Measurements from ENCODE around the gene NSMF. TPM values are rescaled to one million over a fixed set of nuclear protein-coding genes. Genes with fewer than 3 reads are reported as not detected.
A peak's percentile ranks its signal among the peaks of the same experiment; 100 is the strongest.

The NSMF gene
- total and polyA plus RNA-seq, 2 donors (not counting 1 experiment from before 2014, with no cell fraction given): 28.7 to 59.4 TPM

- H2AFZ ChIP-seq (ENCODE audit: insufficient read depth, low read depth, low read length, poor library complexity, severe bottlenecking): no peak overlapping the region
- H3K4me3 Mint-ChIP-seq: peak overlapping the region; percentile 79
- 13% methylated on average over 1 of the region's 7 CpGs for WGBS (ENCODE audit: insufficient coverage)
- intact Hi-C loops (cut with micrococcal nuclease): loop anchor here (1.0 kb wide), 1 partner anchor 19 kb away; the partner anchor contains the start of genes EXD3 and NOXA1
- H3K27me3 Mint-ChIP-seq: peaks cover 11% of the 10 kb centered on the region
- POLR2A ChIA-PET: interaction anchor here (0.6 to 0.9 kb wide), 3 partner anchors 15 to 155 kb away, joined by 4 to 6 read pairs (median 5); partner anchors contain the start of genes EXD3 and NOXA1
- no peaks in the 10 kb centered on the region for H3K36me3 ChIP-seq (replicated peaks in 1 of 2; ENCODE audit: control extremely low read depth in 1 of 2, control insufficient read depth in 1 of 2, extremely low read depth in 1 of 2, insufficient read depth in 2 of 2, low read length in 1 of 2)
- H3K79me2 ChIP-seq (ENCODE audit: control insufficient read depth, insufficient read depth, low read length): no peaks in the 10 kb centered on the region
- no peaks in the 10 kb centered on the region for H4K20me1 ChIP-seq (ENCODE audit: control insufficient read depth, insufficient read depth, low read length, poor library complexity, severe bottlenecking)
- peaks cover 0 to 3% (median 0%) of the 10 kb centered on the region in 3 donors for H3K9me3 ChIP-seq (ENCODE audit: control extremely low read depth in 1 of 3, control insufficient read depth in 2 of 3, insufficient read depth in 1 of 3, low read length in 2 of 3)
- TF ChIP-seq, protein P1, sequence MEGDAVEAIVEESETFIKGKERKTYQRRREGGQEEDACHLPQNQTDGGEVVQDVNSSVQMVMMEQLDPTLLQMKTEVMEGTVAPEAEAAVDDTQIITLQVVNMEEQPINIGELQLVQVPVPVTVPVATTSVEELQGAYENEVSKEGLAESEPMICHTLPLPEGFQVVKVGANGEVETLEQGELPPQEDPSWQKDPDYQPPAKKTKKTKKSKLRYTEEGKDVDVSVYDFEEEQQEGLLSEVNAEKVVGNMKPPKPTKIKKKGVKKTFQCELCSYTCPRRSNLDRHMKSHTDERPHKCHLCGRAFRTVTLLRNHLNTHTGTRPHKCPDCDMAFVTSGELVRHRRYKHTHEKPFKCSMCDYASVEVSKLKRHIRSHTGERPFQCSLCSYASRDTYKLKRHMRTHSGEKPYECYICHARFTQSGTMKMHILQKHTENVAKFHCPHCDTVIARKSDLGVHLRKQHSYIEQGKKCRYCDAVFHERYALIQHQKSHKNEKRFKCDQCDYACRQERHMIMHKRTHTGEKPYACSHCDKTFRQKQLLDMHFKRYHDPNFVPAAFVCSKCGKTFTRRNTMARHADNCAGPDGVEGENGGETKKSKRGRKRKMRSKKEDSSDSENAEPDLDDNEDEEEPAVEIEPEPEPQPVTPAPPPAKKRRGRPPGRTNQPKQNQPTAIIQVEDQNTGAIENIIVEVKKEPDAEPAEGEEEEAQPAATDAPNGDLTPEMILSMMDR (IDR thresholded peaks at IDR 0.05): no peak
- no peak for TF ChIP-seq EZH2 (IDR thresholded peaks at IDR 0.05; ENCODE audit: borderline replicate concordance, insufficient read depth, low read depth, low read length, poor library complexity, severe bottlenecking)
- no peaks in the 10 kb centered on the region for H3K9me3 Mint-ChIP-seq (ENCODE audit: insufficient read depth)
- H3K27ac ChIP-seq (ENCODE audit: low read length in 2 of 2): no peak overlapping the region
- no peak overlapping the region for H3K4me3 ChIP-seq (ENCODE audit: control extremely low read depth in 1 of 5, extremely low read depth in 1 of 5, insufficient read depth in 1 of 5, low read depth in 2 of 5, low read length in 4 of 5)
- DNase-seq (no peak), ATAC-seq (ENCODE audit: low read depth) (no peak)
- peaks cover 0 to 20% (median 7%) of the 10 kb centered on the region in 4 experiments for H3K27me3 ChIP-seq (replicated peaks in 1 of 4; ENCODE audit: control extremely low read depth in 1 of 4, control insufficient read depth in 3 of 4, insufficient read depth in 4 of 4, low read length in 3 of 4)
- H3K9ac ChIP-seq (ENCODE audit: low read length): no peak overlapping the region
- CTCF ChIA-PET: interaction anchor here (0.6 to 3.3 kb wide), 4 partner anchors 14 to 29 kb away, joined by 3 to 23 read pairs (median 4); partner anchors contain the start of genes EXD3 and NOXA1
- H3K4me1 ChIP-seq (ENCODE audit: control insufficient read depth in 2 of 2, insufficient read depth in 2 of 2, low read length in 2 of 2): peaks cover 7 to 18% of the 10 kb centered on the region in 2 donors
- peaks cover 8% of the 10 kb centered on the region for H3K4me1 Mint-ChIP-seq
- peak overlapping the region; percentile 88 for H3K4me2 ChIP-seq (replicated peaks; ENCODE audit: low read depth, low read length, poor library complexity, severe bottlenecking)
- H3K27ac Mint-ChIP-seq: no peak overlapping the region
Observed at GRCh38 chr9:137441935-137442321, 17.2 kb downstream of the NSMF start.

DNA sequence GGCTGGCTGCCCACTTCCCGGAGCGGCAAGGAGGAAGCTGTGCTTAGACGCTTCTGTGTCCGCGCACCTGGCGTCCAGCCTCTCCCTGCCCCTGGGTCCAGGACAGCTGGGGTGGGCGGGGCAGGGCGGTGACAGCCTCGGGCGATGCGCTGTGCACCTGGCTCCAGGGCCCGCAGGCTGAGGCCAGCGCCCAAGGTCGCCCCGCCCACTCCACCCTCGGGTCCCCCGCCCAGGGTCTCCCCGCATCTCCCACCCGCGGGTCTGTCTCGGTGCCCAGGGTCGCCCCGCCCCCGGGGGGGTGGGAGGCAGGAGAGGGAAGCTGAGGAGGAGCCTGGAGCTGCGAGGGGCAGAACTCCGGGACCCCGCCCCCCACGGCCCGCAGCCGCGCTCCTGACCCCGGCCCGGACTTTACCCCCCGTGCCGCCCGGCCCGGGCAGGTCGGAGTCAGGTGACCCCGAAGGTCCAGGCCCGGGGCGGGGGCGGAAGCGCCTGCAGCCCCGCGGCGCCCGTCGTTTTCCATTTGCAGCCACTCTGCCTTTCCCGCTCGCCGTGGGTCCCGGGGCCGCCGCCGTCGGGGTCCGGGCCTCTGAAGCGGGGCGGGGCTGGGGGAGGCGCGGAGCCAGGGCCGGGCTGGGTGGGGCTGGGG, 17.7 kb downstream of the NSMF start, which contains the start of gene ENTPD8:
ENTPD8 (minus strand) TSS at position 69 of the 646 bp plus-strand sequence. CDS start 3,072 bp downstream, outside the sequence.
- Histone ChIP-seq H3K9me3 (ENCODE audit: control extremely low read depth in 1 of 3, control insufficient read depth in 2 of 3, insufficient read depth in 1 of 3, low read length in 2 of 3) (peaks cover 0 to 3% (median 0%) of the 10 kb centered on the region in 3 donors), H3K79me2 (ENCODE audit: control insufficient read depth, insufficient read depth, low read length) (no peaks in the 10 kb centered on the region), H3K4me1 (ENCODE audit: control insufficient read depth in 2 of 2, insufficient read depth in 2 of 2, low read length in 2 of 2) (peaks cover 7 to 18% of the 10 kb centered on the region in 2 donors), H3K36me3 (replicated peaks in 1 of 2; ENCODE audit: control extremely low read depth in 1 of 2, control insufficient read depth in 1 of 2, extremely low read depth in 1 of 2, insufficient read depth in 2 of 2, low read length in 1 of 2) (no peaks in the 10 kb centered on the region), H2AFZ (ENCODE audit: insufficient read depth, low read depth, low read length, poor library complexity, severe bottlenecking) (peak within 1 kb of the TSS; percentile 51), H3K27me3 (replicated peaks in 1 of 4; ENCODE audit: control extremely low read depth in 1 of 4, control insufficient read depth in 3 of 4, insufficient read depth in 4 of 4, low read length in 3 of 4) (peaks cover 0 to 20% (median 7%) of the 10 kb centered on the region in 4 experiments), H3K4me3 (ENCODE audit: control extremely low read depth in 1 of 5, extremely low read depth in 1 of 5, insufficient read depth in 1 of 5, low read depth in 2 of 5, low read length in 4 of 5) (peak within 1 kb of the TSS in 3 of 5 experiments; percentile 39 to 46 (median 42)), H3K9ac (ENCODE audit: low read length) (peak within 1 kb of the TSS; percentile 53), H3K4me2 (replicated peaks; ENCODE audit: low read depth, low read length, poor library complexity, severe bottlenecking) (peak within 1 kb of the TSS; percentile 88), H4K20me1 (ENCODE audit: control insufficient read depth, insufficient read depth, low read length, poor library complexity, severe bottlenecking) (no peaks in the 10 kb centered on the region), H3K27ac (ENCODE audit: low read length in 2 of 2) (no peak within 1 kb of the TSS)
- ChIA-PET POLR2A (interaction anchor here (0.6 to 0.9 kb wide), 2 partner anchors 14 to 18 kb away, joined by 5 to 6 read pairs; partner anchors contain the start of genes EXD3 and NOXA1), CTCF (interaction anchor here (0.6 to 3.3 kb wide), 4 partner anchors 13 to 29 kb away, joined by 3 to 23 read pairs (median 4); partner anchors contain the start of genes EXD3 and NOXA1)
- under 1% methylated on average over 37 of the region's 62 CpGs for WGBS (ENCODE audit: insufficient coverage)
- Mint-ChIP-seq H3K27me3 (peaks cover 11% of the 10 kb centered on the region), H3K27ac (no peak within 1 kb of the TSS), H3K4me1 (peaks cover 8% of the 10 kb centered on the region), H3K4me3 (peak within 1 kb of the TSS; percentile 79), H3K9me3 (ENCODE audit: insufficient read depth) (no peaks in the 10 kb centered on the region)
- no peak for TF ChIP-seq EZH2 (IDR thresholded peaks at IDR 0.05; ENCODE audit: borderline replicate concordance, insufficient read depth, low read depth, low read length, poor library complexity, severe bottlenecking)
- TF ChIP-seq, protein P1 (IDR thresholded peaks at IDR 0.05): no peak
- intact Hi-C loops (cut with micrococcal nuclease): loop anchor here (1.0 kb wide), 1 partner anchor 18 kb away; the partner anchor contains the start of genes EXD3 and NOXA1
- ATAC-seq (ENCODE audit: low read depth): peak; percentile 22
- no peak for DNase-seq

All from B cell (primary cell).